Keratinocyte (primary cell): ENCODE data around the gene CCDC149. TPM values are rescaled to one million over a fixed set of nuclear protein-coding genes. Genes with fewer than 3 reads are reported as not detected.

ENCODE experiments used
- DNase-seq: peaks from one replicate; pipeline ENCODE4 v3.0.0-alpha.2; 2011; ENCODE audit warnings: low read depth, missing footprints, low spot score
- FAIRE-seq: peaks from 2 replicates; lab custom pipeline; 2011; peaks lifted over from hg19 to GRCh38; lab: Jason Lieb, UNC
- H2AFZ ChIP-seq: 2 replicates; pipeline ENCODE4 v1.6.0; 2012; ENCODE audit warnings: low read length, control low read depth, inconsistent platforms; ENCODE audit not compliant: control insufficient read depth
- H3K27ac ChIP-seq: 2 replicates; pipeline ENCODE4 v1.5.1; 2011; ENCODE audit warnings: low read length; ENCODE audit not compliant: control insufficient read depth, insufficient read depth
- H3K27me3 ChIP-seq: 3 replicates; pipeline ENCODE4 v1.6.0; 2011; ENCODE audit warnings: low read length; ENCODE audit not compliant: control insufficient read depth, insufficient read depth; ENCODE audit errors: extremely low read depth
- H3K36me3 ChIP-seq, 2 experiments: 2 replicates in 1 of 2; 3 replicates in 1 of 2; pipeline ENCODE4 v1.5.1; 2011; ENCODE audit warnings: low read length in 2 of 2, mild to moderate bottlenecking in 1 of 2; ENCODE audit not compliant: control insufficient read depth in 2 of 2, insufficient read depth in 2 of 2; ENCODE audit errors: extremely low read depth in 1 of 2
- H3K4me1 ChIP-seq: 3 replicates; pipeline ENCODE4 v1.5.1; 2011; ENCODE audit warnings: low read length; ENCODE audit not compliant: control insufficient read depth, insufficient read depth; ENCODE audit errors: extremely low read depth
- H3K4me2 ChIP-seq: 3 replicates; pipeline ENCODE4 v1.6.0; 2011; ENCODE audit warnings: low read depth, low read length; ENCODE audit not compliant: control insufficient read depth, insufficient read depth; ENCODE audit errors: extremely low read depth
- H3K4me3 ChIP-seq, 3 experiments: fragments of 200-600 bp in 1 of 3; sonication (generic) in 1 of 3; 2 replicates in 2 of 3; 3 replicates in 1 of 3; pipeline ENCODE4 v1.5.1; 2011 to 2016; ENCODE audit warnings: low read length in 3 of 3, mild to moderate bottlenecking in 3 of 3, control low read depth in 2 of 3, inconsistent platforms in 1 of 3, low read depth in 1 of 3, mixed read lengths in 1 of 3, mixed run types in 1 of 3, moderate library complexity in 1 of 3; ENCODE audit not compliant: control insufficient read depth in 2 of 3, insufficient read depth in 2 of 3; ENCODE audit errors: extremely low read depth in 1 of 3
- H3K79me2 ChIP-seq: 2 replicates; pipeline ENCODE4 v1.6.0; 2012; ENCODE audit warnings: low read length; ENCODE audit not compliant: control insufficient read depth, insufficient read depth
- H3K9ac ChIP-seq: 3 replicates; pipeline ENCODE4 v1.6.0; 2011; ENCODE audit warnings: low read length; ENCODE audit not compliant: control insufficient read depth, insufficient read depth; ENCODE audit errors: extremely low read depth
- H3K9me1 ChIP-seq: 3 replicates; pipeline ENCODE4 v1.6.0; 2011; ENCODE audit warnings: low read length; ENCODE audit not compliant: control insufficient read depth, insufficient read depth; ENCODE audit errors: extremely low read depth
- H3K9me3 ChIP-seq: 2 replicates; pipeline ENCODE4 v1.5.1; 2012; ENCODE audit warnings: low read depth, low read length; ENCODE audit not compliant: control insufficient read depth
- H4K20me1 ChIP-seq: 3 replicates; pipeline ENCODE4 v1.6.0; 2011; ENCODE audit warnings: low read length; ENCODE audit not compliant: control insufficient read depth, insufficient read depth; ENCODE audit errors: extremely low read depth
- CTCF ChIP-seq, 3 experiments: IDR thresholded peaks in 1 of 3; conservative IDR thresholded peaks in 1 of 3; optimal IDR thresholded peaks in 1 of 3; 2 replicates in 2 of 3; 3 replicates in 1 of 3; pipeline versions ENCODE3 to v1.5.1; 2011; ENCODE audit warnings: low read length in 3 of 3, mild to moderate bottlenecking in 3 of 3, moderate library complexity in 2 of 3, control low read depth in 1 of 3, inconsistent platforms in 1 of 3; ENCODE audit not compliant: insufficient read depth in 2 of 3; ENCODE audit errors: extremely low read depth in 1 of 3
- EZH2 ChIP-seq: IDR thresholded peaks from one replicate; pipeline ENCODE4 v1.6.1; 2012; ENCODE audit warnings: inconsistent platforms, mild to moderate bottlenecking, low read length, moderate library complexity
- dilution Hi-C: fragments of 300-500 bp; cut with MboI; formaldehyde crosslinking; loops from one replicate; pipeline ENCODE4 v1.7.0; 2020; ENCODE audit warnings: low sequenced_read_pairs; ENCODE audit not compliant: extremely low pct_ligation_motif_present
- polyA plus RNA-seq, 5 experiments: library from polyadenylated mRNA; depleted of rRNA in 3 of 5; stranded (reverse) in 3 of 5; stranded (forward) in 1 of 5; unstranded in 1 of 5; fragments of >200 nt; gene quantifications; 1 replicate in 1 of 5; 2 replicates in 3 of 5; 3 replicates in 1 of 5; pipeline versions ENCODE4 v1.2.1 to v1.2.3, GENCODE V29; 2011 to 2012; ENCODE audit warnings: missing spikeins in 2 of 5, low read depth in 1 of 5, low replicate concordance in 1 of 5

The CCDC149 gene
- polyA plus RNA-seq, 1 donor (not counting 4 experiments of a cell fraction or from before 2014, with no cell fraction given): 2.1 TPM

GRCh38 chr4:24845902-24846301 is 66.9 kb downstream of the CCDC149 start:
- Histone ChIP-seq H2AFZ (no peak overlapping the region), H3K27ac (no peak overlapping the region), H3K79me2 (no peaks in the 10 kb centered on the region), H3K36me3 (no peaks in the 10 kb centered on the region), H4K20me1 (no peaks in the 10 kb centered on the region), H3K9ac (no peak overlapping the region), H3K9me3 (no peaks in the 10 kb centered on the region), H3K27me3 (no peaks in the 10 kb centered on the region), H3K4me1 (peaks cover 3% of the 10 kb centered on the region), H3K4me2 (no peak overlapping the region), H3K4me3 (no peak overlapping the region), H3K9me1 (no peaks in the 10 kb centered on the region)
- dilution Hi-C loops: no loop called here
- DNase-seq (no peak), FAIRE-seq (no peak)
- TF ChIP-seq EZH2 (no peak), CTCF (optimal IDR thresholded peaks at IDR 0.05 in 1 of 3, IDR thresholded peaks at IDR 0.05 in 1 of 3, conservative IDR thresholded peaks at IDR 0.05 in 1 of 3; ENCODE audit: extremely low read depth in 1 of 3, insufficient read depth in 2 of 3, low read length in 3 of 3) (no peak)

GRCh38 chr4:24845132-24845531 is 67.7 kb downstream of the CCDC149 start:
- DNase-seq: no peak
- Histone ChIP-seq H3K9me3 (no peaks in the 10 kb centered on the region), H3K4me3 (no peak overlapping the region), H3K79me2 (no peaks in the 10 kb centered on the region), H3K4me2 (no peak overlapping the region), H3K4me1 (no peaks in the 10 kb centered on the region), H3K9me1 (no peaks in the 10 kb centered on the region), H3K9ac (no peak overlapping the region), H2AFZ (no peak overlapping the region), H3K27ac (no peak overlapping the region), H3K36me3 (no peaks in the 10 kb centered on the region), H4K20me1 (no peaks in the 10 kb centered on the region), H3K27me3 (no peaks in the 10 kb centered on the region)
- dilution Hi-C loops: no loop called here
- no peak for TF ChIP-seq EZH2
- TF ChIP-seq CTCF (optimal IDR thresholded peaks at IDR 0.05 in 1 of 3, IDR thresholded peaks at IDR 0.05 in 1 of 3, conservative IDR thresholded peaks at IDR 0.05 in 1 of 3; ENCODE audit: extremely low read depth in 1 of 3, insufficient read depth in 2 of 3, low read length in 3 of 3): no peak
- no peak for FAIRE-seq
